GM18951 (cell line): Measurements from ENCODE around the gene ADD1.
"Not testable (repeated sequence)": the region's sequence is repeated elsewhere in the genome, so short reads cannot be mapped to it uniquely, and the experiment has no call there.

Experiments used
- POLR2A ChIP-seq: IDR thresholded peaks from 4 replicates; pipeline ENCODE4 v1.6.1; 2011; ENCODE audit warnings: mild to moderate bottlenecking; ENCODE audit not compliant: insufficient read length, insufficient read depth; ENCODE audit errors: extremely low read depth
- in situ Hi-C: fragments of 300-500 bp; cut with MboI; formaldehyde crosslinking; loops from one replicate; pipeline ENCODE4 v1.12.0; 2022; ENCODE audit warnings: low sequenced_read_pairs, mixed read lengths, inconsistent platforms; ENCODE audit not compliant: unreplicated experiment

ADD1 gene

GRCh38 chr4:2915789-2916188 is 72.1 kb downstream of the ADD1 start:
- TF ChIP-seq POLR2A, result no peak
- in situ Hi-C loops, result no loop called here

DNA sequence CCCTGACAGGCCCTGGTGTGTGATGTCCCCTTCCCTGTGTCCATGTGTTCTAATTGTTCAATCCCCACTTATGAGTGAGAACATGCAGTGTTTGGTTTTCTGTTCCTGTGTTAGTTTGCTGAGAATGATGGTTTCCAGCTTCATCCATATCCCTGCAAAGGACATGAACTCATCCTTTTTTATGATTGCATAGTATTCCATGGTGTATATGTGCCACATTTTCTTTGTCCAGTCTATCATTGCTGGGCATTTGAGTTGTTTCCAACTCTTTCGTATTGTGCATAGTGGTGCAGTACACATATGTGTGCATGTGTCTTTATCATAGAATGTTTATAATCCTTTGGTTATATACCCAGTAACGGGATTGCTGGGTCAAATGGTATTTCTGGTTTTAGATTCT is 73.1 kb downstream of the ADD1 start:
- in situ Hi-C loops, result not testable (repeated sequence)

DNA sequence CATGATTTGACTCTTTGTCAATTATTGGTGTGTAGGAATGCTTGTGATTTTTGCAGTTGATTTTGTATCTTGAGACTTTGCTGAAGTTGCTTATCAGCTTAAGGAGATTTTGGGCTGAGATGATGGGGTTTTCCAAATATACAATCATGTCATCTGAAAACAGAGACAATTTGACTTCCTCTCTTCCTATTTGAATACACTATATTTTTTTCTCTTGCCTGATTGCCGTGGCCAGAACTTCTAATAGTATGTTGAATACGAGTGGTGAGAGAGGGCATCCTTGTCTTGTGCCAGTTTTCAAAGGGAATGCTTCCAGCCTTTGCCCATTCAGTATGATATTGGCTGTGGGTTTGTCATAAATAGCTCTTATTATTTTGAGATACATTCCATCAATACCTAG is 74.7 kb downstream of the ADD1 start:
- in situ Hi-C loops, result not testable (repeated sequence)

GRCh38 chr4:2918714-2919113 is 75.1 kb downstream of the ADD1 start:
- in situ Hi-C loops, result not testable (repeated sequence)

GRCh38 chr4:2922453-2923101 is 78.9 kb downstream of the ADD1 start:
- in situ Hi-C loops, result not testable (repeated sequence)

GRCh38 chr4:2923141-2923551 is 79.5 kb downstream of the ADD1 start:
- in situ Hi-C loops, result no loop called here
- no peak for TF ChIP-seq POLR2A

GRCh38 chr4:2923668-2924173 is 80.1 kb downstream of the ADD1 start:
- in situ Hi-C loops, result no loop called here
- no peak for TF ChIP-seq POLR2A

GRCh38 chr4:2924286-2924685 is 80.6 kb downstream of the ADD1 start:
- in situ Hi-C loops, result no loop called here
- TF ChIP-seq POLR2A, result no peak

DNA sequence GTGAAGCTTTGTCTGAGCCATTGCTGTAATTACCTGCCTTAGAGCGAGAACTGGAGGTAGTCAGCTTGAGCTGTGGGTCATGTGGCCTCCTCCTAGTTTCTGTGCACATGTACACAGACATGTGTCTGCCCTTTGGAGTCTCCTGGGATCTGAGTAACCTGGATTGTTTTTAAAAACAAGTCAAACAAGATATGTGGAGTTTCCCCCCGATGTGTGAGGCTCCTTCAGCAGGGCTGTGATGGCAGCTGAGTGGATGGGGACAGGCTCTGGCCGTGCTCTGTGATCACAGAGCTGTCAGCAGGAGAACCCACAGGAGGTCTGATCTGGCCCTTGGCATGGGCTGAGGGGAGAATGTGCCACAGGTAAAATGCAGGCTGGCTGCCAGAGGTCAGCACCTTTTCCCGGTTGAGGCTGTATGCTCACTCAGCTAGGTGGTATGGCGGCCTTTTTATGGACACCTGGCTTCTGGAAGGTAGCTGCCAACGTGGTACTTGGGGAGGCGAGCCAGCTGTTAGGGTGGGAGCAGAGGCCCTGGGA is 81.2 kb downstream of the ADD1 start:
- in situ Hi-C loops, result no loop called here
- no peak for TF ChIP-seq POLR2A

DNA sequence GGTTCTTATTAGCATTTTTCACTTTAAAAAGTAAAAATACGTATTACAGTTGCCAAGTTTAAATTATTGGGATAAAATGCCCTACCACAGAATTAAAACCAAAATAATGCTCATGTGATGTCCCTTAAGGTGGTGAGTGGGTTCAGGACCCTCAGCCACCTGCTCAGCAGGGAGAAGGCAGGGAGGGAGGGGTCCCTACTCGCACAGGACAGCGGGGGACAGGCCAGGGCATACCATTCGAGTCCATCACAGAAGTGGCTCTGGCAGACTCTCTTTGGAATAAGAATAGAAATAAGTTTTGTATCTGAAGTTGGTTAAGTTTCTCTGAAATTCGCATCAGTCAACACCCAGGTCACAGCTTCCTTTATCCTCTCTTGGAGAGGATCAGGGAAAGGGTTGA is 81.9 kb downstream of the ADD1 start:
- in situ Hi-C loops, result no loop called here
- no peak for TF ChIP-seq POLR2A

GRCh38 chr4:2925931-2926860 is 82.6 kb downstream of the ADD1 start:
- in situ Hi-C loops, result no loop called here
- TF ChIP-seq POLR2A, result no peak

DNA sequence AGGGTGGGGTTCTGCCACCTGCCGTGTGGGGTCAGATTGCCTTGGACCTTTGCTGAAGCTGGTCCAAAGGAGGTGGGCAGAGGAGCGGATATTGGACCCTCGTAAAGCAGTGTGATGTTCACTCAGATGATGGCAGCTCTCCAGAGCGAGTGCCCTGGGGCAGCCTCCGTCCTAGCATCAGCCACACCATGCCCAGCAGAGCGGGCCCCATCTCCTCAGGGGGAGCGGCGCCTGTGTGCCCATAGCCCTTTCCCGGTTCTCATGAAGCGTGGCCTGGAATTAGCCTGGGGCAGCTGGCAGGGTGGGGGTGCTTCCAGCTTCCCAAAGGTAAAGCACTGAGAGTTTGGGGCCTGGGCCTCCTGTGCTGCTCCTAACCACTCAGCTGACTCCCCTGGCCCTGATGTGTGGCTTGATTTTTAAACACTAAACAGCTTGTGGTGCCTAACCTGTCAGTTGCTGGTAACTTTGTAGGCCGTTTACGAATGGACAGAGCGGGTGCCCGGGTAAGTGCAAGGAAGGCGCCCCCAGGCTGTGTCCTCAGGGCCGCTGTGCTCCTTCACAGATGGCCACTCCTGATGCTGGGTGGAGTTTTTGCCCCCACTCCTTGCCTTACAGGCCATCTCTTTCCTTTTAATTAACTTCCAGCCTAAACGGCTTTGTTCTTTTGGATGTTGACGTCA is 83.5 kb downstream of the ADD1 start:
- in situ Hi-C loops, result no loop called here
- no peak for TF ChIP-seq POLR2A

- in situ Hi-C loops, result no loop called here
- no peak for TF ChIP-seq POLR2A
Measured at GRCh38 chr4:2927696-2928075, 84.0 kb downstream of the ADD1 start.
